KMS-11 (cell line): ENCODE results near the gene TAPBP.

Source experiments
- H2AFZ ChIP-seq: fragments of 200-600 bp; sonication (generic); 2 replicates; pipeline ENCODE4 v1.6.1; 2016; ENCODE audit warnings: antibody characterized with exemption, mixed run types, low read depth
- H3K27ac ChIP-seq: fragments of 200-600 bp; sonication (generic); 2 replicates; pipeline ENCODE4 v1.6.1; 2016; ENCODE audit warnings: mild to moderate bottlenecking, mixed run types
- H3K27me3 ChIP-seq: fragments of 200-600 bp; sonication (generic); 2 replicates; pipeline ENCODE4 v1.6.1; 2017; ENCODE audit warnings: mild to moderate bottlenecking, low read depth, mixed run types, moderate library complexity; ENCODE audit not compliant: insufficient read depth
- H3K36me3 ChIP-seq: fragments of 200-600 bp; sonication (generic); 2 replicates; pipeline ENCODE4 v1.6.1; 2017; ENCODE audit warnings: mild to moderate bottlenecking, mixed run types; ENCODE audit not compliant: insufficient read depth
- H3K4me1 ChIP-seq: fragments of 200-600 bp; sonication (generic); 2 replicates; pipeline ENCODE4 v1.6.1; 2016; ENCODE audit warnings: mild to moderate bottlenecking, low read depth, mixed run types; ENCODE audit not compliant: poor library complexity, severe bottlenecking
- H3K4me2 ChIP-seq: fragments of 200-600 bp; sonication (generic); 2 replicates; pipeline ENCODE4 v1.7.0; 2016; ENCODE audit warnings: mild to moderate bottlenecking, mixed run types
- H3K4me3 ChIP-seq: fragments of 200-600 bp; sonication (generic); IDR thresholded peaks from 2 replicates; pipeline ENCODE4 v1.6.1; 2017; ENCODE audit warnings: low read depth, low read length, mixed read lengths; ENCODE audit not compliant: insufficient read depth
- H3K79me2 ChIP-seq: fragments of 200-600 bp; sonication (generic); 2 replicates; pipeline ENCODE4 v1.6.1; 2016; ENCODE audit warnings: low read depth, mixed run types; ENCODE audit not compliant: insufficient read depth
- H3K9ac ChIP-seq: fragments of 200-600 bp; sonication (generic); 2 replicates; pipeline ENCODE4 v1.6.1; 2016; ENCODE audit warnings: mild to moderate bottlenecking, mixed run types
- H4K20me1 ChIP-seq: fragments of 200-600 bp; sonication (generic); 2 replicates; pipeline ENCODE4 v1.6.1; 2016; ENCODE audit warnings: mild to moderate bottlenecking, mixed run types; ENCODE audit not compliant: insufficient read depth
- CTCF ChIP-seq: fragments of 200-600 bp; sonication (generic); conservative IDR thresholded peaks from 2 replicates; pipeline ENCODE4 v1.6.1; 2017; ENCODE audit warnings: low read depth, mild to moderate bottlenecking, antibody characterized with exemption, low read length, moderate library complexity, mixed read lengths

Gene TAPBP

GRCh38 chr6:33279257-33279695 lies 34.6 kb downstream of the TAPBP start:
- peaks cover 14% of the 10 kb centered on the region; the same call in 1 of the 2 replicates for H3K36me3 ChIP-seq
- H3K9ac ChIP-seq: no peak overlapping the region
- H3K4me3 ChIP-seq: no peak overlapping the region
- peaks cover 12% of the 10 kb centered on the region for H3K79me2 ChIP-seq
- H3K27ac ChIP-seq: no peak overlapping the region
- H3K4me2 ChIP-seq: no peak overlapping the region
- peaks cover 6% of the 10 kb centered on the region; the same call in 1 of the 2 replicates for H4K20me1 ChIP-seq
- no peaks in the 10 kb centered on the region for H3K27me3 ChIP-seq
- no peak overlapping the region for H2AFZ ChIP-seq
- H3K4me1 ChIP-seq: peaks cover 10% of the 10 kb centered on the region
- TF ChIP-seq CTCF: no peak

- Histone ChIP-seq H3K27me3 (no peaks in the 10 kb centered on the region), H3K79me2 (peaks cover 17% of the 10 kb centered on the region), H2AFZ (no peak overlapping the region), H3K36me3 (peaks cover 17% of the 10 kb centered on the region; the same call in 1 of the 2 replicates), H3K4me2 (no peak overlapping the region), H3K27ac (no peak overlapping the region), H3K4me3 (no peak overlapping the region), H3K9ac (no peak overlapping the region), H4K20me1 (peaks cover 8% of the 10 kb centered on the region; the same call in 1 of the 2 replicates), H3K4me1 (peaks cover 14% of the 10 kb centered on the region)
- no peak for TF ChIP-seq CTCF
These were observed 35.1 kb downstream of the TAPBP start for GRCh38 chr6:33278810-33279209.

- no peak overlapping the region for H3K4me2 ChIP-seq
- H4K20me1 ChIP-seq: peaks cover 12% of the 10 kb centered on the region; the same call in 1 of the 2 replicates
- peaks cover 19% of the 10 kb centered on the region for H3K4me1 ChIP-seq
- peaks cover 21% of the 10 kb centered on the region; the same call in 1 of the 2 replicates for H3K36me3 ChIP-seq
- no peak overlapping the region for H3K9ac ChIP-seq
- H2AFZ ChIP-seq: no peak overlapping the region
- no peak overlapping the region for H3K4me3 ChIP-seq
- no peak for TF ChIP-seq CTCF
- H3K27ac ChIP-seq: no peak overlapping the region
- H3K79me2 ChIP-seq: peaks cover 22% of the 10 kb centered on the region
- no peaks in the 10 kb centered on the region for H3K27me3 ChIP-seq
These were observed 35.5 kb downstream of the TAPBP start for GRCh38 chr6:33278392-33278741.

GRCh38 chr6:33277663-33278391 lies 36.1 kb downstream of the TAPBP start:
- Histone ChIP-seq H4K20me1 (peaks cover 16% of the 10 kb centered on the region; the same call in 1 of the 2 replicates), H3K79me2 (peaks cover 27% of the 10 kb centered on the region), H3K36me3 (peaks cover 26% of the 10 kb centered on the region; the same call in 1 of the 2 replicates), H2AFZ (no peak overlapping the region), H3K4me2 (no peak overlapping the region), H3K9ac (no peak overlapping the region), H3K27me3 (no peaks in the 10 kb centered on the region), H3K4me3 (no peak overlapping the region), H3K27ac (no peak overlapping the region), H3K4me1 (peaks cover 24% of the 10 kb centered on the region)
- TF ChIP-seq CTCF: no peak
